ENCODE results near the gene CIROP. TPM values are rescaled to one million over a fixed set of nuclear protein-coding genes. Genes with fewer than 3 reads are reported as not detected.
A peak's percentile ranks its signal among the peaks of the same experiment; 100 is the strongest.

CIROP gene
- total and polyA plus RNA-seq, 9 of the 15 experiments (the other 6 are each of a cell fraction or from before 2014, with no cell fraction given) = not detected

DNA sequence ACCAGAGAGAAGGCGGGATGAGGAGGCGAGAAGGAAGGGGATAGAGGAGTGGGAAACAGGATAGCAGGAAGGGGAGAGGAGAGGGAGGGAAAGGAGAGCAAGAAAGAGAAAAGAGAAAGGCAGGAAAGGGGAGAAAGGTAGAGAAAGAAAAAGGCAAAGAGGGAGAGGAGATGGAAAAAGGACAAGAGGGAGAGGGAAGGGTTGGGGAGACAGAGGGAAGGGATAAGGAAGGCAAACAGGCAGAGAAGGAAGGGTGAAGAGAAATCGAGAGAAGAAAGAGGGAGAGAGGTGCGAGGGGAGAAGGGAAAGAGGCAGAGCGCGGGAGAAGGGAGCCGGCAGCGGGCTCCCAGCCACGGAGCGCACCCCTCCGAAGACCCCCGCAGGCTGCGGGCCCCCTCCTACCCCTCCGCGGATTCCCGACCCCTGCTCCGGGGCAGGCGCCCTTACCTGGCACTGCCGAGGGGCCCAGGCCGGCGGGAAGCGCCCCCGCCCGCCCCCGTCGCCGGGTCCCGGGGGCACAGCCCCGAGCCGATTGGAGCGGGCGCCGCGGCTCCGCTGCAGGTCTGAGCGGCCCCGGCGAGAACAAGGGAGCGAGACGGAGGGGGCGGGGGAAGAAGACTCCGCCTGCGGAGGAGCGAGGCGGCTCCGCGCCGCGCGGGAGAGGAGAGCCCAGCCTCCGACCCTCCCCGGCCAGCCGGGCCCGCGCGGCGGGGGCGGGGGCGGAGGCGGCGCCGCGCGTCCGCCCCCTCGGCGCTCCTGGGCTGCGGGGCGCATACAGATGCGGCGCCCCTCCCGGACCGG lies 47.6 kb downstream of the CIROP start, which contains the start of gene CDH24 (continued):
- TF ChIP-seq, protein P1, sequence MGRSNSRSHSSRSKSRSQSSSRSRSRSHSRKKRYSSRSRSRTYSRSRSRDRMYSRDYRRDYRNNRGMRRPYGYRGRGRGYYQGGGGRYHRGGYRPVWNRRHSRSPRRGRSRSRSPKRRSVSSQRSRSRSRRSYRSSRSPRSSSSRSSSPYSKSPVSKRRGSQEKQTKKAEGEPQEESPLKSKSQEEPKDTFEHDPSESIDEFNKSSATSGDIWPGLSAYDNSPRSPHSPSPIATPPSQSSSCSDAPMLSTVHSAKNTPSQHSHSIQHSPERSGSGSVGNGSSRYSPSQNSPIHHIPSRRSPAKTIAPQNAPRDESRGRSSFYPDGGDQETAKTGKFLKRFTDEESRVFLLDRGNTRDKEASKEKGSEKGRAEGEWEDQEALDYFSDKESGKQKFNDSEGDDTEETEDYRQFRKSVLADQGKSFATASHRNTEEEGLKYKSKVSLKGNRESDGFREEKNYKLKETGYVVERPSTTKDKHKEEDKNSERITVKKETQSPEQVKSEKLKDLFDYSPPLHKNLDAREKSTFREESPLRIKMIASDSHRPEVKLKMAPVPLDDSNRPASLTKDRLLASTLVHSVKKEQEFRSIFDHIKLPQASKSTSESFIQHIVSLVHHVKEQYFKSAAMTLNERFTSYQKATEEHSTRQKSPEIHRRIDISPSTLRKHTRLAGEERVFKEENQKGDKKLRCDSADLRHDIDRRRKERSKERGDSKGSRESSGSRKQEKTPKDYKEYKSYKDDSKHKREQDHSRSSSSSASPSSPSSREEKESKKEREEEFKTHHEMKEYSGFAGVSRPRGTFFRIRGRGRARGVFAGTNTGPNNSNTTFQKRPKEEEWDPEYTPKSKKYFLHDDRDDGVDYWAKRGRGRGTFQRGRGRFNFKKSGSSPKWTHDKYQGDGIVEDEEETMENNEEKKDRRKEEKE (IDR thresholded peaks at IDR 0.05; ENCODE audit: borderline replicate concordance in 1 of 2, control insufficient read depth in 1 of 2, low read depth in 2 of 2, low read length in 1 of 2) = no peak
- TF ChIP-seq ZKSCAN8 (CRISPR knock-in tag; IDR thresholded peaks at IDR 0.05) (no peak), U2AF1 (optimal IDR thresholded peaks at IDR 0.05; ENCODE audit: low read depth, low read length) (no peak), ZNF121 (CRISPR knock-in tag; conservative IDR thresholded peaks at IDR 0.05) (no peak), POLR2AphosphoS2 (IDR thresholded peaks at IDR 0.05; ENCODE audit: low read length) (no peak), ATF1 (CRISPR knock-in tag; IDR thresholded peaks at IDR 0.05) (no peak), ATF1 (tag; IDR thresholded peaks at IDR 0.05) (no peak), PCBP2 (IDR thresholded peaks at IDR 0.05; ENCODE audit: low read depth, low read length, poor library complexity, severe bottlenecking) (peak; percentile 23), HDAC8 (tag; IDR thresholded peaks at IDR 0.05) (no peak), CBX2 (IDR thresholded peaks at IDR 0.05; ENCODE audit: insufficient read depth, low read length, poor library complexity, severe bottlenecking) (no peak), TSC22D4 (tag; IDR thresholded peaks at IDR 0.05) (no peak), ZFX (CRISPR knock-in tag; IDR thresholded peaks at IDR 0.05) (no peak), OTX1 (CRISPR knock-in tag; IDR thresholded peaks at IDR 0.05) (peak; percentile 94), JUNB (CRISPR knock-in tag; conservative IDR thresholded peaks at IDR 0.05) (no peak), NFRKB (IDR thresholded peaks at IDR 0.05; ENCODE audit: low read depth) (no peak), FOXK2 (conservative IDR thresholded peaks at IDR 0.05 in 1 of 2, IDR thresholded peaks at IDR 0.05 in 1 of 2; ENCODE audit: low read depth in 2 of 2) (peak in 1 of 2 experiments; percentile 22; a peak in 1 of 4 replicates)
- TF ChIP-seq, protein P2, sequence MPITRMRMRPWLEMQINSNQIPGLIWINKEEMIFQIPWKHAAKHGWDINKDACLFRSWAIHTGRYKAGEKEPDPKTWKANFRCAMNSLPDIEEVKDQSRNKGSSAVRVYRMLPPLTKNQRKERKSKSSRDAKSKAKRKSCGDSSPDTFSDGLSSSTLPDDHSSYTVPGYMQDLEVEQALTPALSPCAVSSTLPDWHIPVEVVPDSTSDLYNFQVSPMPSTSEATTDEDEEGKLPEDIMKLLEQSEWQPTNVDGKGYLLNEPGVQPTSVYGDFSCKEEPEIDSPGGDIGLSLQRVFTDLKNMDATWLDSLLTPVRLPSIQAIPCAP (CRISPR knock-in tag; IDR thresholded peaks at IDR 0.05; ENCODE audit: borderline replicate concordance) = no peak
- TF ChIP-seq, protein P3, sequence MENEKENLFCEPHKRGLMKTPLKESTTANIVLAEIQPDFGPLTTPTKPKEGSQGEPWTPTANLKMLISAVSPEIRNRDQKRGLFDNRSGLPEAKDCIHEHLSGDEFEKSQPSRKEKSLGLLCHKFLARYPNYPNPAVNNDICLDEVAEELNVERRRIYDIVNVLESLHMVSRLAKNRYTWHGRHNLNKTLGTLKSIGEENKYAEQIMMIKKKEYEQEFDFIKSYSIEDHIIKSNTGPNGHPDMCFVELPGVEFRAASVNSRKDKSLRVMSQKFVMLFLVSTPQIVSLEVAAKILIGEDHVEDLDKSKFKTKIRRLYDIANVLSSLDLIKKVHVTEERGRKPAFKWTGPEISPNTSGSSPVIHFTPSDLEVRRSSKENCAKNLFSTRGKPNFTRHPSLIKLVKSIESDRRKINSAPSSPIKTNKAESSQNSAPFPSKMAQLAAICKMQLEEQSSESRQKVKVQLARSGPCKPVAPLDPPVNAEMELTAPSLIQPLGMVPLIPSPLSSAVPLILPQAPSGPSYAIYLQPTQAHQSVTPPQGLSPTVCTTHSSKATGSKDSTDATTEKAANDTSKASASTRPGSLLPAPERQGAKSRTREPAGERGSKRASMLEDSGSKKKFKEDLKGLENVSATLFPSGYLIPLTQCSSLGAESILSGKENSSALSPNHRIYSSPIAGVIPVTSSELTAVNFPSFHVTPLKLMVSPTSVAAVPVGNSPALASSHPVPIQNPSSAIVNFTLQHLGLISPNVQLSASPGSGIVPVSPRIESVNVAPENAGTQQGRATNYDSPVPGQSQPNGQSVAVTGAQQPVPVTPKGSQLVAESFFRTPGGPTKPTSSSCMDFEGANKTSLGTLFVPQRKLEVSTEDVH (IDR thresholded peaks at IDR 0.05; ENCODE audit: low read depth, partially characterized antibody) = no peak
- TF ChIP-seq, protein P4, sequence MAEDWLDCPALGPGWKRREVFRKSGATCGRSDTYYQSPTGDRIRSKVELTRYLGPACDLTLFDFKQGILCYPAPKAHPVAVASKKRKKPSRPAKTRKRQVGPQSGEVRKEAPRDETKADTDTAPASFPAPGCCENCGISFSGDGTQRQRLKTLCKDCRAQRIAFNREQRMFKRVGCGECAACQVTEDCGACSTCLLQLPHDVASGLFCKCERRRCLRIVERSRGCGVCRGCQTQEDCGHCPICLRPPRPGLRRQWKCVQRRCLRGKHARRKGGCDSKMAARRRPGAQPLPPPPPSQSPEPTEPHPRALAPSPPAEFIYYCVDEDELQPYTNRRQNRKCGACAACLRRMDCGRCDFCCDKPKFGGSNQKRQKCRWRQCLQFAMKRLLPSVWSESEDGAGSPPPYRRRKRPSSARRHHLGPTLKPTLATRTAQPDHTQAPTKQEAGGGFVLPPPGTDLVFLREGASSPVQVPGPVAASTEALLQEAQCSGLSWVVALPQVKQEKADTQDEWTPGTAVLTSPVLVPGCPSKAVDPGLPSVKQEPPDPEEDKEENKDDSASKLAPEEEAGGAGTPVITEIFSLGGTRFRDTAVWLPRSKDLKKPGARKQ (CRISPR knock-in tag; IDR thresholded peaks at IDR 0.05) = no peak

Measured in K562 (cell line).